ENCODE results near the gene ASF1B.

Gene ASF1B

DNA sequence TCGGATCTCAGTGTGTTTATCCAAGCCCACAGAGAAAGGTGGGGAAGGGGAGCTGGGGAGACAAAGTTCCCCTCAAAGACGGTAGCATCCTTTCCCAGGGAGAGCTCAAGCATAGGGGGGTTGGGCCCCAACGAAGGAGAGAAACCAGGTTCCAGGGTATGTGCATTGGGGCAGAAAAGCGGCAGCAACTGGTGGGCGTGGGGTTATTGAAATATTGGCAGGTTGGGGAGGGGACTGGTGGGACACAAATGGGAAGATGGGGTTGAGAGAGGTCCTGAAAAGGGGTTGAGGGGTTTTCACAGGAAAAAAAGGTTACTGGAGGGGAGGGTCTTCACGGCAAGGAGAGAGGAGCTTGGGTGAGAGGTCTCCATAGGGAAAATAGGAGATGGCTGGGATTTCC lies 1.0 kb downstream of the ASF1B start:
- DNase-seq: no peak

- DNase-seq: no peak
Measured at GRCh38 chr19:14127929-14128509, 8.4 kb downstream of the ASF1B start.

DNA sequence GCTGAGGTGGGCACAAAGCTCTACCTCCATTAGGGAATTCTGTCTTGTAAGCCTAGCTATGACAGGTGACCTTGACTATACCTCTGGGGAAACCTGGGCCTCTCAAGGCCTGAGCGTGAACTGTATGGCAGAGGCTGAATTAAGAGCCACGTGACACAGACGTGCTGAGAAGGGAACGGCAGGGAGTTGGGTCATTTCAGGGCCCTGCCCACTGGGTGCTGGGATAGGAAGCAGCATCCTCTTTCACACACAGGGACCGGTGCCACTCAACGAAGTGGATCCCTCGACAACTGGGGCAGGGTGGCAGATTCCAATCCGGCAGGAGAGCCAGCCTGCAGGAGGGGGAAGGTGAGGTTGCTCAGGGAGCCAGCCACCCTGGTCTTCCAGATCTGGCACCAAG lies 9.2 kb downstream of the ASF1B start:
- DNase-seq: no peak

- no peak for DNase-seq
Measured at GRCh38 chr19:14122924-14123323, 13.5 kb downstream of the ASF1B start.

DNA sequence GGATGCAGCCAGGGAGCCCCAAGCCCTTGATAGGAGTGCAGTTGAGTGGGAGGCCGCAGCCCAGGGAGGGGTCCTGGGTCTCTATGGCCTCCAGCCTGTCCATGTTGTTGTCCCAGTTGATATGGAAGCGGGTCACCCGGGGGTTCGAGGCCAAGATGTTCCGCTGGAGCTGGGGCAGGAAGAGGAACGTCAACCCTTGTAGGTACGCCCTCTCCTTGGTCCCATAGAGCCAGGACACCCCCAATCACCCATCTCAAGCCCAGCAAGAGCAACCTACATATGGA lies 15.9 kb downstream of the ASF1B start:
- no peak for DNase-seq

DNA sequence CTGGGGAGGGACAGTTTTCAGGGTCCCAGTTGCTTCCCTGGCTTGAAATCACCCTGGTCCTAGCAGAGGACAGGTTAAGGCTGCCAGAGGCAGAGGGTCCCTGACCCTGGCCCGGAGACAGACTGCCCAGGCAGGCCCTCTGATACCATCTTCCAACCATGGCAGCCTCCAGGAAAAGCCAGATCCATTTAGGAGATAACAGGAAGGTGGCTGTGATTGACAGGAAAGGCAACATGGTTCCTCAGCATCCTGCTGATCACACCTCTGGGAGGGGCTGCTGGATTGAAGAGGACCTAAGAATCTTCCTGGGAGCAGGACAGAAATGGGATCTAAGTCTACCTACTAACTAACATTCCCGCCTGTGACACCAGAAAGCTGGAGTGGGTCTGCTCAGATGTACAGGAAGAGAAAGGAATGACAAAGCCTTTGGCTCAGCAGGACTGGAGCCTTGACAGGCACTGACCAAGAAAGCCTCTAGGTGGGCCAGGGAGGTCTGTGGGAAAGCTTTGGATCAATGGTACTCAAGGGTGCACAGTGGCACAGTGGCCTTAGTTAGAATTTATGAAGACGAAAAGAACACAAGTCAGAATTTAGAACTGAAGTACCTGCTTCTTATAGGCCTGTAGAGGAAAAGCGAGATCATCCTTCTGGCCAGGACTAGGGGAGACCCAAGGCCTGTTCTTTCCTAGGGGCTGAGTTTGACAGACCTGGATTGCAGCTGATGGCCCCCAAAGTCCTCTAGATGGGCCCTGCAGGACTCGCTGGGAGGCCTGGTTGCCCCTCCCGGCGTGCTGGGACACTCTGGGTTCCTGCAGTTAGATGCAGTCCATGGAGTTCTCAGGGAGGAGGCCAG lies 16.5 kb downstream of the ASF1B start:
- no peak for DNase-seq

GRCh38 chr19:14119146-14119545 lies 17.2 kb downstream of the ASF1B start:
- DNase-seq: no peak

GRCh38 chr19:14118165-14119051 lies 18.0 kb downstream of the ASF1B start:
- peak; percentile 91 for DNase-seq

GRCh38 chr19:14117668-14118164 lies 18.7 kb downstream of the ASF1B start, which contains the start of gene PRKACA:
PRKACA (minus strand) TSS chr19:14117762; CDS start chr19:14117547, 215 bp downstream.
- DNase-seq: peak; percentile 98

DNA sequence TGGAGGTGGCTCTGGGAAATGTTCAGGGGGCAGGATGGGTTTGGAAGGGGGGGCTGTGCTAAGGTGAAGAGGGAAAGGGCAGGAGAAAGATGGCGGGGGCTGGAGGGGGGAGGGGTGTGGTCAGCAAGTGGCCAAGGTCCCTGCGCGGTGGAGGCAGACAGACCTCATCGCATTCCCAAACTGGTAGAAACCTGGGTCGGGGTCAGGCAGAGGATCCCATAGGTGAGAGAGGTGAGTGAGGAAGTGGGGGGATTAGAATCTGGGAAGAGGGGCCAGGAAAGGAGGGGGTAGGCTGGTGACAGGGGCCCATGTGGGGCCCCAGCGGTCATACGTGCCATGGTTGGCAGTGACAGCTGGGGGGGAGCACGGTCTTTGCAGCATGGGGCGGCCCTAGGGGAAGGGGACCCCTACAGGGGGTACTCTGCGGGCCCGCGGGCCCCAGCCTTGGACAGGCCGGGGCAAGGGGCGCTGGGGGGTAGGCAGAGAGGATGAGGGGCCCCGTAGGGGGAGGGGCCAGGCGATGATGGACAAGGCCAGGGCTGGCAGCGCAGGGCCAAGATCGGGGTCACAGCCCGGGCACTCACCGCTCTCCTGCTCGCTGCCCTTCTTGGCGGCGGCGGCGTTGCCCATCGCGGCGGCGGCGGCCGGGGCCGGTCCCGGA lies 19.3 kb downstream of the ASF1B start:
- no peak for DNase-seq

DNA sequence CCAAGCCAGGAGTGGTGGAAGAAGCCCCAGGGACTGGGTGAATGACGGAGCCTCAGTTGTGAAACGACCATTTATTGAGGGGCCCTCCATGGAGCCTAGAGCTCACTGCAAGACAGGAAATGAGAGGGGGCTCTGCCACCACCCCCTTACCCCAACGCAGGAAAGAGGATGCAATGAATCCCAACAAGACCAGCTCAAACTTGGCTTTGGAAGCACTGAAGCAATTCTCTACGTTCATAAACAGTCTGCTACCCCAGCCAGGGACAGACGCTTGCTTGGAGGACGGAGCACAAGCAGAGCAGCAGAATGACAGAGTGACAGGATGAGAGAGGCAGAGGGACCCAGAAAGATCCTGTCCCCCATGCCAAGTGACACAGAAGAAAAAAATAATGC lies 19.9 kb downstream of the ASF1B start:
- no peak for DNase-seq

DNA sequence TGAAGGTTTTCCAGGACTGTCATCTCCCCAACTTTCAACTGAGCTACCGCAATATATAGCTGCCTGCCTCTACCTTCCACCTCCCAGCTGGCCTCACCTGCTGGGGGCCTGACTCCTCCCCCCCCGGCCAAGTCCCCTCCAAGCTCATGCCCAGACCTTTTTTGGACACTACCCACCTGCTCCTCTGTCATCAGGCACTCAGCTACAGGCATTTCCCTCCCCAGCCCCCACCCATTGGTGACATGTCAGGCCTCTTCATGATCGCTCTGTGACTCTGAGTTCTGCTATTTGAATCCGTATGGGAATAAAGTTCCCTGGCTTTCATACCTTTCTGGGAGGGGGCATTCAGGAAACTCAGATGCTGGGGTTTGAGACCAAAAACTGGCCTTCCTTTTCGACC lies 20.6 kb downstream of the ASF1B start:
- DNase-seq: no peak

- DNase-seq: no peak
Measured at GRCh38 chr19:14114854-14115253, 21.5 kb downstream of the ASF1B start.

DNA sequence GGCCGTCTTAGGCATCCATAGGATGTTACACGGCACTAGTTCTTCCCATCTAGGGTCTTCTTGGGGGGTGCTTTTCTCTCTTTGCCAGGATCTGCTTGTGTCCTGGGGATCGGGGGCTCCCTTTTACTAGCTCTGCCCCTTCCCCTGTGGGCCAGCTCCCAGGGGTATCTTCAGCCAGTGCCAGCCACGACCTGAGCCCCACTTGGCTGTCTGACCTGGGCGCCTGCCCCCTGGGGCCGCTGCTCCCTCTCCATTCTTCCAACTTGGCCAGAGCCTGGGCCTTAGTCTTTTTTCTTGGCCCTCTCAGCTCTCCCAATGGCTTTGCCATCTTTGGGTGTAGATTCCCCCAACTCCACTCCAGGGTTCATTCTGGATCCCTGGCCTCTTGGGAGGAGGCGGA lies 21.9 kb downstream of the ASF1B start:
- DNase-seq: no peak

GRCh38 chr19:14113762-14114414 lies 22.5 kb downstream of the ASF1B start:
- no peak for DNase-seq

DNA sequence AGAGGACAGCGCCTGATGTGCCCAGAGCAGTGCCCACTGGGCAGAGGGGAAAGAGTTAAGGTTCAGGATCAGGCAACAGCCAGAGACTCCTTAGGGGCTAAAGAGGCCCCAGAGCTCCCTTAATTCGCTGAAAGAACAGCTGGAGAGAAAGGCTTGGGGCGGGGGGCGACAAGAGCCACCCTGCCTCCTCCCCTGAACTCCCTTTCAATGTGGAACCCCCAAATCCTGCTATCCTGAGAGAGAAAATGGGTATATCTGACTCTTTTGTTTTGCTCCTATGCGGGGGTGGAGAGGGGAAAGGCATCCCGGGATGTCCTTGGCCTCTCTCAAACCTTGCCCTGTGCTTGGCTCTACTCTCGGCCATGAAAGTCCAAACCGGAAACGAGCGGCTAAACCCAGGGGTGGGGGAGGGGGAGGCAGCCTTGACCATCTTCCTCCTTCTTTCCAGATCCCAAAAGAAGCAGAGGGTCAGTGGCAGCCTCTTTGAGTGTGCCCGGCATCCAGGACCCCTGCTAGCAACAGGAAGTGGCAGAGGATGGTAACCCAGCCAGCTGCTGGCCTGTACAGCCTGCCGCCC lies 23.5 kb downstream of the ASF1B start:
- no peak for DNase-seq

DNA sequence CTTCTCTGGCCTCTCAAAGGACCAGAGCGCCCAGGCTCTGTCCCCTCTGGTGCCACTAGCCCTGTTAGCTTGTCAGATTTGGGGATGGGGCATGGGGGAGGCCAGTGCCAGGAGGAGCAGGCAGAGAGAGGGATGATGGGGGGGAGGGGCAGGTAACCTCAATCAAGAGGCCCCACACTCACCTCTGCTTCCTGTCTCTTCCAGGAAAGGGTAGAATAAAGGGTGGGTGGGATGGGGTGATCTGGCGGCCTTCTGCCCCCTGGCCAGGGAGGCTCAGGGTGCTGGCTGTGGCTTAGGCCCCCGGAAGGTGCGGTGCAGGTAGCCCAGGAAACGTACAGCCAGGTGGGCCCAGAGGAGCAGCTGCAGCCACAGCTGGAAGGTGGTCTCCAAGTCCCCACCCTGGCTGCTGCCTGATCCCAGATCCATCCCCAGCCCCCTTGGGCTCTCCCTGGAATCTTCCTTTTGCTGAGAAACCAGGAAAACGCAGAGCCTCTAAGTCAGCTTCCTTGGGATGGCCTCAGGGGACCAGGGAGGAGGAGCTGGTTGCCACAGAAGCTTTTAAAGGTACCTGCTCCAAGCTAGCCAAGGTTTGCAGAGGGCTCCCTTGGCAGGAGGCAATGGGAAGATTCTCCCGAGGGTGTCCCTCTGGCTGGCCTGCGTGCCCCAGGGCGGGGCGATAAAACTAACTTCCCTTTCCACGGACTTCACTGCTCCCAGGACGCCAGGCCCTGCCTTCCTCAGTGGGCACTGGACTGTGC lies 24.2 kb downstream of the ASF1B start:
- DNase-seq: no peak

- DNase-seq: no peak
Measured at GRCh38 chr19:14111486-14111885, 24.9 kb downstream of the ASF1B start.

DNA sequence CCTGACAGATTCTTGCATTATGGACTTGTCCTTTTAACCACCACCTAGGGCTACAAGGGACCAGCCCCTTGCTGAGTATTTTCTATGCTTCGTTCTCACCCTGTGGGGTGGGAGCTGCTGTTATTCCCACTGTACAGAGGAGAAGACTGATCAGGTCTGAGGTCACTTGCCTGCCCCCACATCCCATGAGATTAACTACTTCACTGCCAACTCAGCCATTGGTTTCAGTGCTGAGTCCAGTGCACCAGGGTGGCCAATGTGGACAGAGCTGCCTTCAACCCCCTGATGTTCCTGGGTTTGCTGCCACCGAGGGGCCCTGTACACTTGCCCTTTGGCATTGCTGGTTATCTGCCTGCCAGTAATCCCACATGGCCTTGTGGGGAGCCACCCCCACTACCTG lies 25.7 kb downstream of the ASF1B start:
- DNase-seq: no peak

- no peak for DNase-seq
Measured at GRCh38 chr19:14107581-14108461, 28.6 kb downstream of the ASF1B start.
